GM19035 (cell line): ENCODE data around the gene VTI1A.

ENCODE experiments used
- ATAC-seq: cut with Tn5 transposase; IDR thresholded peaks from one replicate; pipeline ENCODE4 v1.9.1; 2021; ENCODE audit not compliant: unreplicated experiment

The VTI1A gene

DNA sequence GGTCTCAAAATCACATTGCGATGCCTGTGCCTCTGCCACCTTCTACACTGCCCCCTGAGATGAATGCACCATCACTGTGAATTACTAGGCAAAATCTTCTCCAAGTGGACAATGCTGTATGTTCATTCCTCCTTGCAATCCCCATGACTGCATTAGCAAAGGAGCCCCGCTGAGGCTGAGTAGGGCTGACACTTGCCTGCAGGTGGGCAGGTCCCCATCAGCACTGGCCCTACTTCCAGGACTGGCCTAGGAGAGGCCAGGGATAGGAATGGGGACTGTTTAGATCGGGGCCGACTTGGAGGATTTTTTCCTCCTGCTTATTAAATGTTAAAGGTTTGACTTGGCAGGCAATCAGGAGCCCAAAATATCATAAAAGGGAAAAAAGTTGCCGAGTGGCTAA lies 376.0 kb downstream of the VTI1A start:
- no peak for ATAC-seq

DNA sequence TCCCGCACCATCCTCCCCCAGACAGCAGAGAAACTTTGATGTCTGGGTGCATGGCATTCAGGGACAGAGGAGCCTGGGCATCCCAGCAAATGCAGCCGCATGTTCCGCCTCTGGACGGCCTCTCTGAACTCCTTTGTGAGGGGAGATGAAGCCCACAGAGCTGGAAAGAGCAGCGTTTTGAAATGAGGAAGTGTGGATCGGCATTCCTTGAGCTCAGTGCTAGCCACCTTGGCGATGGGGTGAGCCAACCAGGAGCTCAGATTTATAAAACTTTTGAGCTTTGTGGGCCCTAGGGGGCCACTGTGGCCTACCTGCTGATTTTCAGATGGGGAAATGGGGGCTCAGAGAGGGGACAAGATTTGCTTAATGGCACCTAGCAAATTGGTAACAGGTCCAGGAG lies 376.6 kb downstream of the VTI1A start:
- ATAC-seq: no peak

DNA sequence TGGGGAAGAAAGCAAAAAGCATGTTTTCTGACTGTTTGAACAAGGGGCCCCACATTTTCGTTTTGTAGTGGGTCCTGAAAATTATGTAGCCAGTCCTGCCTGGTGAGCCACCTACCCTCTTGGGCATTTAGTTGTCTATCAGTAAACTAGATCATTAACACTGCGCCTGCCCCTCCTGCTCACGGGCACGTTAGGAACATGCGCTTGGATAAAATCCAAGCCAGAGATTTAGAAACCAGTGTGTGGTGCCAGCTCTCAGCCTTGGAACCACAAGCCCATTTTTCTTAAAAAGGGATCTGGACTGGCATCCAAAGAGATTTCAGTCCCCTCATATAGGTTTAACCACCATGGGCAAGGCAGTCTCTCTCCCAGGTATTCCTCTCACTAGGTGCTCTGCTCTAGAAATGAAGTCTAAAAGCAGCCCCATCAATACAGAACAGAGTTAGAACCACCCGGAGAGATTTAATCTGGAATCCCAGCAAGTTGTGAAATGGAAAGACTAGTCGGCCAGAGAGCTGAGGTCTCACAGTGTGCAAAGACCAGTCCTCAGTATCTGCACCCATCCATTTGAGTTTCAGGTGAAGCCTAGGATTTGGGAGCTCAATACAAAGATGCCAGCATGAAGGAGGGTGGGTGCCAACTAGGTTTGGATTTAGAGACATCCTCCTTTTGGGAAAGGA lies 379.1 kb downstream of the VTI1A start:
- no peak for ATAC-seq

DNA sequence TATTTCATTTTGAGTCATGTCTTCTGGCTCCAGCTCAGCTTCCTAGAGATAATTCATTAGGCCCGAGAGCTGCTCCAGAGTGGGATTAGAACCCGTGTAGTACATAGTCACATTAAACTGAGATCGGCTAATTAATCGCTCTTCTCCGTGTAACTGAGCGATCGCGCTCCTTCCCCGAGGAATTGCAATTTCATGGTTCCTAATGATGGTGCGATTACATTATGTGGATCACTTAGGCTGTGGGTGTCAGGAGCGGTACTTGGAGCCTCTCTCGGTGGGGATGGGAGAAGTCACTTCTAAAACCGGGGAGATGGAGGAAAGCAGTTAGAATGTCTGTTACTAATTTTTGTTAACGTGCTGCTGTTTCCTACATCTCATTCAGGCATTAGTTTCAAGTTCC lies 380.1 kb downstream of the VTI1A start:
- ATAC-seq: no peak

DNA sequence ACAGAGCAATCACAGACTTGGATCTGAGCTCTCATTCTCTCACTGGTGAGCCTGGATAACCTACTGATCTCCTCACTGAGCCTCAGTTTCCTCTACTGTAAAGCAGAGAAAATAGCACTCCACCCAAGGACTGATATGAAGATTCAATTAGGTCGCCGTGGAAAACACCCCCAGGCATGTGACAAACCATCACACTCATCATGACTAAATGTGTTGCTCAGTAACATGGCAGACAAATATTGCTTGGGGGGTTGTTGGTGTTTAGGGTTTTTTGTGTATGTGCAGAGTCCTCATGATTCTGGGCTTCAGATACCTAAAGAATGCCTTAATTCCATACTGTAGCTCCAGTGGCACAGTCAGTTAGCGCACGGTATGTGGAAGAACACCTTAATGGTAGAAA lies 380.9 kb downstream of the VTI1A start:
- ATAC-seq: no peak

DNA sequence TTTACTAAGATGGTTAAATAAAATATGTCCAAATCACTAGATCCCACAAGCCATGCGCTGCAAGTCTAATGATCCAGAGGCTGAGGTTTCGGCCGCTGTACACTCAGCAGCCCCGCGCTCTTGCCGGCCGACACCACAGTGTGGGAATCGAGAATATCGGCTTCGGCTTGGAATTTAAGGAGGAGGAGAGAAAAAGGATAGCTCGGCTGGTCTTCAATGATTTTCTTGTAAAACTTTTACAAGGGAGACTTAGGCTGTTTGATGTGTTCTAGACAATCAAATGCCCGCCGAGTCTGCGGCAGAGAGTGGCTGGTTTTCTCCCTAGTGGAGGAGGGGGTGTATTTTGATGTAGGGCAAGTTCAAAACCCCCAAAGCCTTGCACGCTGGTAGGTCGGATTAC lies 384.8 kb downstream of the VTI1A start:
- ATAC-seq: no peak

DNA sequence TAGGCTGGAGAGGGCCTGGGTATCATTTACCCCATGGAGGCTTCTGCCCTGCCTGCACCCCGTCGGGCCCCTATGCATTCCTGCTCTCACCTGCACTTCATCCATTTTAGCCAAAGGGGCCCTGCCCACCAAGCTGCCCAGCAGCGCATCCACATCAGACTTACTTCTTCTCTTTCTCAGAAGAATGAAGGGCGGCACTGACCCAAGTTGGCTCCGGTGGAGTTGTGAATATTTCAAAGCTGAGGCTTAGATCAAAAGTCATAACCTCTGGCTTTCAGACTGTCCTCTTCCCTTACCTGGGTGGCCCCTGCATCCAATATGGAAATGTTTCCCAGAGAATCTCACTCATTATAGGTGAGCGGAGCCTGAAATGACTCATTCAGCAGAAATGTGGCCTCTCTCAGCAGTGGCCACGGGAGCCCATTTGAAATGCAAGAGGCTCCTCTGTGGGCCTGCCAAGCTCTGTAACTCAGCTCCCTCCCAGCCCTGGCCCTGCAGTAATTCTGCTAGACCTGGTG lies 385.4 kb downstream of the VTI1A start:
- no peak for ATAC-seq

DNA sequence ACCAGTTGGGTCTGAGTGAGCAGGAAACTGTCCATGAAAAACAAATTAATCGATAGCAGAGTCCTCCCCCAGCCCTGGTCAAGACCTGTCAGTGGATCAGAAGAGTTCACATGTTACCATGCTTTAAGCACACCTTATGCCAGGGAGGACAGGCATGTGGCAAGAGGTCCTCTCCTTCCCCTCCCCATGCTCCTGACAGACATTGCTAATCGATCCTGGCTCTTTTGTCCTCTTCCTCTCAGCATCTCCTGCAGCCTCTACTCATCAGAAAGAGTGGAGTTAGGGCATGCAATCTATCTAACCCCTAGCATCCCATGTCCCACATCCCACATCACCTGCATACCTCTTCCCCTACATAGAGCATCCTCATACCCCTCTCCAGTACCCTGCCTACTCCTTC lies 385.9 kb downstream of the VTI1A start:
- no peak for ATAC-seq

DNA sequence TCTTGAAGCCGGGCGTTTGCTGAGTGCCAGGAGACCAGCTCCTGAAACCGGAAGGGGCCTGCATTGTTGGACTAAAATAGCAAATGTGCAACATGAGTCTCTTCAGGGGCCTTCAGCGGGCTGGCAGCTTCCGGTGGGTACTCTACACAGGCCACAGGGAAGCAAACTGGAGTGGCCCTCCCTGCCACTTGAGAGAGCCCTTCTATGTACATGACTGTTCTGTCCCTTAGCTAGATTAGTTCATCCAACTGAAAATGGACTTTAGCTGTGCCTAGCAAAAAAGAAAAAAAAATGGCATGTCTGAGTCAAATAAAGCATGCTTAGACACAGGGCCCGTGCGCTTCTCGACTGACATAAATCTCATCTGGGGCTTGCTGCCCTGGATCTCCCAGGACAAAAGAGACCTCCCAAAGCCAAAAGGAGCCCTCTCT lies 387.8 kb downstream of the VTI1A start:
- no peak for ATAC-seq

DNA sequence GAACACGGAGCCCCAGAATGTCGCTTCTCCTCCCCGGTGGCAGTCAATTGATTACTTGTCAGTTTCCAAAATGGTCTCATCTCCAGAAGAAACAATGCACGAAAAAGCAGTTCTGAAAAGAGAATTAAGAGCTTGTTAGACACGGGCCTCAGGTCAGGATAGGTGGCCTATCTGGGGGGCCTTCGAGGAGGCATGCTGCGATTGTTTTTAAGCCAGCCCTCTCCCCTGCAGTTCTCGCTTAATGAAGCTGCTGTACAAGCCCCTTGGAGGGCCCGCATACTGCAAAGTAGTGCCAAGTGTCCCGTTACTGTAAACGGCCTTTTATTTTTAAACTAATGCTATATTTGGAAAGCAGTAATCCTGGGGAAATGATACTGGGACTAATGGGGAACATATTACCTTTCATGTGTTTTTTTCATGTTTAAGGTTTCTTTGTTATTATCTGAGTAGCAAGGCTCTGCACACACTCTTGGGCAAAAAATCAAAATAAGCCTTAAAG lies 388.3 kb downstream of the VTI1A start:
- ATAC-seq: no peak

DNA sequence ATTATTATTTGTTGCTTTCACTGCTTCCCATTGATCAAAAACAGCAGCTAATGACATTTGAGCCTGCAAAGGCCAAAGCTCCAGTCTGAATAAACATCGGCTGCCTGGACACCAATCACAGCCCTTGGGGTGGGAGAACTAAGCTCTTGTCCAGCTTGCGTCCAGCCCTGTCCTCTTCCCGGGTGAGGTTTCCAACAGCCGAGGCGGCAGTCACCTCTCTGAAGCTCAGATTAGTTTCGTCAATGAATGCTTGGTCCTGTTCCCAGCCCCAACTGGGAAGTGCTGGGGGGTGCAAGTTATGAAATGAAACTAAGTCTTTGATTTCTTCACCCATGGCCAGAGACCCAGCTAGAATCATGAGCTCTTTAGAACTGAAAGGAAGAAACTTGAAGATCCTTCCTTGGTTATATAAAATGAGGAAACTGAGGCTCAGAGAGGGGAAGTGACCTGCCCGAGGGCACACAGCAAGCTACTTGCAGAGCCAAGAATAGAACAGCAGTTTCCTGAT lies 389.0 kb downstream of the VTI1A start:
- no peak for ATAC-seq

DNA sequence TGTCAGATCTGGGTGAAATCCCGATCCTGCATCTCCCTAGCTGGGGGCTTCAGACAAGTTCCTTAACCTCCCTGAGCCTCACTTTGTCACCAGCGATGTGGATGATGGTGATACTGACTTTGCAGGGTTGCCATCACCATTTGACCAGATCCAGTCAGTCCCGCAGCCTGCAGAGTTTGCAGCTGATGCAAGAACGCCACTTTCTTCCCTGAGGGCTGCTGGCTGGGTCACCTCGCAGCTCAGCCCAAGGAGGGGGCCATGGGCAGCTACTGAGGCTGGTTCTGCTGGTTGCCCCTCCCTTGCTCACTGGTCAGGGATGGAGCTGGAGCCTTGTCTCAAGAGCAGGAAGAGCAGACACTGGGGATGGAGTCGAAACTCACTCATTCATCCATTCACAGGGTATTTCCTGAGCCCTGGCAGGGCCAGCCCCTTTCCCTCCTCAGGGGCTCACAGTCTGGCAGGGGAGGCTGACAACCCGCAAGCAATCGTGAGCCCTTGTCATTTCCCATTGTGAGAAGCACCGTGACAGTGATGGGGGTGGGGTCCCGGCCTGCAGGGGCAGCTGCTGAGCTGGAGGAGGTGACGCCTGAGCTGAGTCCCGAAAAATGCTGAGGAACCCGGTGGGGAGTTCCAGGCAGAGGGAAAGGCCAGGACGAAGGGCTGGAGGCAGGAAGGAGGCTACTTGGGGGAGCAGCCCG lies 391.9 kb downstream of the VTI1A start:
- ATAC-seq: no peak

DNA sequence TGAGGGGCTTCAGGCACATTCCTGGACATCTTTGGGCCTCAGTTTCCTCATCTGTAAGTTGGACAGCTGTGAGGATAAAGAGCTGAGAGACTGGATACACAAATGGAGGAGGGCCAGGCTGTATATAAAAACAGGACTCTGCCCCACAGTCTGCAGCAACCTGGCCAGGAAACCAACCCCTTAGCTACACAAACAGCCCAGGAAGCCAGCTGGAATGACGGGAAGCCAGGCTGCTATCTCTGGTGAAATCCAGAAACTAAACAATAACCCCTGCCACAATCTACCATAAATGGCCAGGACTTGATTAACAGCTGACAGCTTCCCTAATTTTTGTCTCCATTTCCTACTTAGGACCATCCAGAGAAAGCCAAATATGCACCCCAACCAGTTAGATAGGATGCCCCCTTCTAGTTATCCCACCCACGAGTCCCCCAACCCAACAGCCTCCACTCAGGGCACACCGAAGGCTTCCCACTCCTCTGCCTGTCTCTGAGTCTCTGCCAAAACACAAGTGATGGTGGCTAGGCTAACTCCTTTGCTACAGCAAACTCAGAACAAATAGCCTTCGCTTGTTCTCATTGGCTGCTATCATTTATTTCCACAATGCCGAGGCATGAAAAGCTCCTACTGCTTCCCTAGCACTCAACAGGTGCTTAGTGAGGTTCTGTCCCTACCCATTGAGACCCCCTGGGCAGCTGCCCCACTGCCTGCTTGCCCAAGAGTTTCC lies 393.1 kb downstream of the VTI1A start:
- ATAC-seq: no peak

DNA sequence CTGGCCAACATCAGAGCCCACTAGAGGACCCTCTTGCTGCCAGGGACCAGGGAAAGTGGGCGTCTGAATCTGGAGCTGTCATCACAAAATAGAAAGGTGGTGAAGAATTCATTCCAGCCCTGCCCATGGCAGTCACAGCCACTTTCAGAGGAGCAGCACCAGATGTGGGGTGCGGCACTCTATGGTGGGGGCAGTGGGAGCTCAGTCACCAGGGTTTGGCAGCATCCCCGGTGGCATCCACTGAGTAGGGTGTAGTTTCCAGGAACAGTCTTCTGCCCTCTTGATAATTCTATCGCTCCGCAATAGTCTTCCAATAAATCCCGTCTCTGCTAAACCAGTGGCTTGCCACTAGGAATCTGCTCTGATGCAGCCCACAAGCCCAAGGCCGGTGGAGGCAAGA lies 394.5 kb downstream of the VTI1A start:
- ATAC-seq: no peak

DNA sequence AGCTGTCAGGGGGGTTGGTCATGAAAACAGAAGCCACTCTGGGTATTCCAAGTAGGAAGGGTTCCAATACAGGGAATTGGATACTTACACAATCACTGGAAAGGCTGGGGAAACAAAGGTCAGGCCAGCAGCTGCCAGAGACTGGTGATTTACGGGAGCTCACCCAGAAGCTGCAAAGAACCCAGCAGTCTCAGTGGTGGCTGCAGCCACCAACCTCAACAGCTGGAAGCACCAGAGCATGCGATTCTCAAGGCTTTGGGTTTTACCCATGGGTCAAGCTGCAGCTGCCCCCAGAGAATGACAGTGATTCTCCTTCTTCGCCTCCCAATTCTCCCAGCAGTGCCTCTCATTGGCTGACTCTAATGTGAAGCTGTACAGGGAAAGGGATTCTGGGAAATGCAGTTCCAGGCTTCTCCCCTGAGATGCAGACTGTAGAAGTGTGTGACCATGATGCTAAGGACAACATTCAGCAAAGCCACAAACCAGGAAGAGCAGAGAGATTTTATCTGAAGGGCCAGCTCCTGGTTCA lies 395.9 kb downstream of the VTI1A start:
- peak; percentile 77 for ATAC-seq

DNA sequence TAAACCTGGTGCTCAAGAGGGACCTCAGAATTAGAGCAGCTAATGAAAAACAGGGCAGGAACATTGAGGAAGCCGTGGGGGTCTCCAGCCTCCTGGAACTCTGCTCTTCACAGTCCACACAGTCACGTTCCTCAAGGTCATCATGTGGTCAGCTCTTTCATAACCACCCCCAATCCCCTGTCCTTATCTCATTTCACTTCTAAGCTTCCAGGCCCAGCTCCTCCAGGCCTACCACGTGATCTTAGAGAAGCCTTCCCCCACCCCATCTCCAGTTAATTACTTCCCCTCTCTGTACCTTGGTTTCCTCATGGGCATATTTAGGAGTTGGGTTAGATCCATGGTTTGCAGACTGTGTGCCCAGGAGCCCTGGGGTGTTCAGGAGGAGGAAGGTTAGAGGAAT lies 396.6 kb downstream of the VTI1A start:
- ATAC-seq: no peak

DNA sequence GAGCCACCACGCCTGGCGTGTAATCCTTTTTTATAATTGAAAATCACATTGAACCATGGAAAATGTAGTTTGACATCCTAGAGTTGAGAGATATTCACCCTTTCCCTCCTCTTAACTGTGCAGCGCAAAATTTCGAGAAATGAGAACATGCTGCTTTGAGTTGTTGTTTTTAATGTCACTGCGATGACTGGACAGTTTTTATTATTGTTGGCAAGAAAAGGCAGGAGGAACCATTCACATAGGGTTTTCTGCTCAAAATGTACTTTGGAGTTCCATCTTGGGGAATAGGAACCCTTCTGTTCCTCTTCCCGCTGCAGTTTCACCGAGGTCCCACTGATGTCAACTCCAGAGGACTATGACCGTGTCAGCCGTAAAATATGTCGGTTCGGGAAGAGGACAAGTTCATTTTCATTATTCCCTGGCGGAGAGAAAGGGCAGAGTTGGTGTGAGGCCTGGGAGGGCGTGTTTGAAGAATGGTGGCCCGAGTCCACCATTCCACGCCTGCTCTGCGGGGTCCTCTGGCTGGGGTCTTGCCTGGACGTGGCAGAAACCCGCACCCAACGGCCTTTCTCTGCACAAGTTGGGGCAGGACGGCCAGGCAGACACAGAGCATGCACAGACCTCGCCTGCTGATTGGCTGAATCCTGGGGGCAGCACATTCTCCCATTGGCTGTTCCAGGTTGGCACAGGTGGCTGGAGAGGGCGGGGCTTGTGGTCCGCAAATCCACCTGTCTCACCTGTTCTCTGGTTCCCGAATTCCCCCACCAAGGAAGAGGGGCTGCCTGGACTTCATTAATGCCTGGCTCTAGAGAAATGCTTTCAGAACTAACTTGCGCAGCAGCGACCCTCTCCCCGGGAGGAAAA lies 397.9 kb downstream of the VTI1A start:
- ATAC-seq: no peak

DNA sequence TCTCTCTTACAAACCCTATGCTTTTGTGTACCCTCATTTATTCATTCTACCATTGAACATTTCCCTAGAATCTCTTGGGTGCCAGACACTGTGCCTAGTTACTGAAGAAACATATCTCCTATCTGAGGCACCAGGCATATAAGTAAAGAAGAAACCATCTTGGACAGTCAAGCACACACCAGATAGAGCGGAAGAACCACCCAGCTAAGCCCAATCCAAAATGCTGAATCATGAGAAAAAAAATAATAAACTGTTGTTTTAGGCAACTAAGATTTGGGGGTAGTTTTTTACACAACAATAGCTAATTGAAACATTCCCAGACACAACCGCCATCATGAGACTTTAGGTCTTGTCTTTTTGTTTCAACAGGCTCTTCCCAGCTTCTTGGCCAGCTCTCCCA lies 400.8 kb downstream of the VTI1A start:
- no peak for ATAC-seq

DNA sequence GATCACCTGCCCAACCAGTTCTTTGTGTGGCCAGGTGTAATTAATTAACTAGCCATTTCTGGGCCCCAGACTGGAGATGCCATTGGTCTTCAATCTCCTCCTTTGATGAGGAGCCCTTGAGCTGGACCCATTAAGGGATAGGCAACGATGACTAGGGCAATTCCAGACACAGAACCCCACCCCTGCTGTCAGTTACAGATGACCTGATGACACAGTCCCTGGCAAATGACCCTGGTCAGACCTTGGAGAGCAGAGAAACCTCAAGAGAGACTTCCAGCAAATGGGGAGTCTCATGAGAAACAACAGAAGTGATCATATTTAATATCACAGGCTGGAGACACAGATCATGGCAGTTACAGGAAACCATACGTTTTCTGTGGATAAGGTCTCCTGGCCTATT lies 401.2 kb downstream of the VTI1A start:
- no peak for ATAC-seq

DNA sequence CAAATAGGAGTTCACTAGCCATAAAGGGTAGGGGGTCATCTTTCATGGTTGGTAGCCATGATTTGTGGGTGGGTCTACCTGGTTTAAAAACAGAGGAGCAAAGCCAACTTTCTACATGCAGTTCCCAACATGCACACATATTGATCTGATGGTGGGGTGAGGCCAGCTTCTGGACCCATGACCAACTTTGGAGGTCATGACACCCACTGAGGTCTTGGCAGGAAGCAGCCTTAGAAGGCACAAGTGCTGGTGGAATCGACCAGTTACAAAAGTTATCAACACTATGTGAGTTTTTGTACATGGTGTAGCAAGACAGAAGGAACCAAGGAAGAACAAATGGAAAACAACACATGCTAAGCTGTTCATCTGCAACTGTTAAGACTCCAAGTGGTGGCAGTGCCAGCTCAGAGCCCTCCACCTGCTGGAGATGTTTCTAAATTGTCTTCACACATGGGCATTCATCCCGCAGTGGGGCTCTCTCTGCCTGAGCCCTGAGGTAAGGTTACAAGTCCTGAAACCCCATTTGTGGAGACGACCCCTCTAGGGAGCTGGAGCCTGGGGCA lies 401.9 kb downstream of the VTI1A start:
- no peak for ATAC-seq
